IPS DF 19.7 (cell line): ENCODE results near the gene LPAR1.

Experiments used
- DNase-seq: peaks from one replicate; pipeline ENCODE4 v3.0.0-alpha.2; 2013; ENCODE audit warnings: low read depth, low spot score

The LPAR1 gene

GRCh38 chr9:110958847-110959246 lies 79.4 kb downstream of the LPAR1 start:
- no peak for DNase-seq

- no peak for DNase-seq
Measured at GRCh38 chr9:110954822-110955291, 83.4 kb downstream of the LPAR1 start.

DNA sequence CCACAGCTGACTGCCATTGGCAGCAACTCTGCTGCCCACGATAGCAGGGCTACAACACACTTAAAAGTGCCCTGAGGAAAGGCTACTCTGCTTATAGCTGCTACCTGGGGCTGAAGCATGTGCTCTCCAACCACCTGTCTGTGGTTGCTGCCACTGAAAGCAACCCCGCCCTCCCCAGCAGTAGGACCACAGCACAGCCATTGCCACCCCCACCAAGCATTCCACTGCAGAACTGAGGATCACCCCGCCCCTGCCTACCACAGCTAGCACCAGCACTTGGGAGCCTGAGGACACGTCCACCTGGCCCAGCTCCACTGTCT lies 85.8 kb downstream of the LPAR1 start:
- no peak for DNase-seq

- DNase-seq = no peak
Measured at GRCh38 chr9:110951805-110952539, 86.3 kb downstream of the LPAR1 start.

DNA sequence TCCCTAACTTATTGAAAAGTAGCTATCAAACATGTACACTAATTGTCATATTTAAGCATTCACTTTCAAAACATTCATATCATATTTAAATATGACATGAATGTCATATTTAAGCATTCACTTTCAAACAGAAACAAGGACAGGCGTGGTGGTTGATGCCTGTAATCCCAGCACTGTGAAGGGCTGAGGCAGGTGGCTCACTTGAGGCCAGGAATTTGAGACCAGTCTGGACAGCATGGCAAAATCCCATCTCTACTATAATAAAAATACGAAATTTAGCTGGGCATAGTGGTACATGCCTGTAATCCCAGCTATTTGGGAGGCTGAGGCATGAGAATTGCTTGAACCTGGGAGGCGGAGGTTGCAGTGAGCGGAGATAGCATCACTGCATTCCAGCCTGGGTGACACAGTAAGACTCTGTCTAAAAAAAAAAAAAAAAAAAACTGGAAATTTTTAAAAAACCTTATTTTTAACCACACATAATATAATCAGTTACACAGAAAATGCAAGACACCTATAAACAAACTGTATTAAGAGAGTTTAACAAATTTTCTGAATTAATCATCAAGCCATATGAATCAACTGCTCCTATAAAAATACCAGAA lies 88.1 kb downstream of the LPAR1 start:
- DNase-seq = no peak

DNA sequence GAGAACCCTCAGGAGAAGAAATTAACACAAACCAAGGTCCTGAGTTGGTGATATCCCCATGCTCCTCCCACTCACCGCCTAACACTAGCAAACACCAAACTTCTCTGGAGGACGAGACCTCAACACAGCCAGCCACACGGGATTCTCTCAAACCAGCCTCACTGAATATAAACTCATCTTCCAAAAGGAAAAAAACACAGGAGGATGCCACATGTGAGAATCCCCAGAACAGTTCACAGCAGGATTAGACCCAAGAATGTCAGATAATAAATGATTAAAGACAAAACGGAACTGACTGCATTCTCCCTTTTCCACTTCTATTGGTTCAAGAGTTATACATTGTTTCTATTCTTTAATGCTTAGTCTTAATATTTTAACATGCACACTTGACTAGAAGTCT lies 89.2 kb downstream of the LPAR1 start:
- no peak for DNase-seq

DNA sequence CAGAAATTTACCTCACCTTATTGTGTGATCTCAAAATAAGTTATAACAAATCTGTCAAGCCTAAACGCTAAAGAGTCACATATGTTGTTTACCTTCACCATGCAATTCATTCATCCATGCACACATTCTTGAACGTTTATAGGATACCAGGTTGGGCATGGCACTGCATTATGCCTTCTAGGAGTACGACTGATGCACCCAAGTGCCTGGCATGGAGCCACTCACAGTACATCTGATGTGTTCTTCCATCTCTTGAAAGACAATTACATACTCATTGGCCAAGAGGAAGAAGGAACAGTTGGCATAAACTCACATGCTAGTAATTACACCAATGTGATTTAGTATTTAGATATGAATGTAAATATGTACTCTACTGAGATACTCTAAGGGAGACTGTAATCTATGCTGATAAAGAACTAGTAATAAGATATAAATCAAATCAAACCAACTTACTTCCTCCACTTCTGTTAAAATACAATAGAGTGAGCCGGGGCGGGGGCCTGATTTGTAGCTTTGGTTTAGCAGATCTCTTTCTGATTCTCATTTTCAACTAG lies 90.7 kb downstream of the LPAR1 start:
- DNase-seq = no peak

DNA sequence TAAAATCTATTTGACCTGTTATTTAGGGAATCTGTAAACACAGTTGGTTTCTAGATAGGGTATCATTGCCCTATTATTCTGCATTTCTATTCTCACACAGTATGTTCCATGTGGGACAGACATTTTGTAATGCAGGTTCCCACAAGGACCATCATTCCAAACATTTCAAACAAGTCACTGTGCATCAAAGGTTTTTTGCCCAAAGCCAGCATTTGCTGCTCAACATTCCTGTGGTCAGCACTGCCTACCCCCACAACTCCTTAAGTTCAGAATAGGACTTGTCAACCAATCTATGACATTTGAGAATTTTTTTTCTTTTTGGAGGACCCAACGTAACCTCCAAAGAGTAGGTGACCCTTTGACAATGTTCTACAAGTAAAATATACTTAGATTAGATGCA lies 95.7 kb downstream of the LPAR1 start:
- DNase-seq = no peak

- DNase-seq = no peak
Measured at GRCh38 chr9:110940951-110941557, 97.2 kb downstream of the LPAR1 start.

DNA sequence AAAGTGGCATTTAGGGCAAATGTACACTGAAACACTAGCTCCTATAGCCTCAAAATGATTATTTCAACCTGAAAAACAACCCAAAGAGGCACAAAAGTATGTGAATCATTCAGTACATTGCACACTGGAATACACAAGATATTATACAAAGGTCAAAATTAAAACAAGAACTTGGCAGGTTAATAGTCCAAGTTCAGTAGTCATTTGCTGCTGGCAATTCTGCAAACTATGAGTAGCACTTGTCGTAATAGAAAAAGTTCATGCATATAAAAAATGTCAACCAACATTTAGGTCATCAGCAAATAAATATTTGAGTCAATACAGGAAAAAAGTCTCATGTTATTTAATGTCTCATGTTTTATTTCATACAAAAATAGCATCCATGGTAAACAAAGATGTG lies 98.7 kb downstream of the LPAR1 start:
- no peak for DNase-seq

GRCh38 chr9:110939047-110939446 lies 99.2 kb downstream of the LPAR1 start:
- no peak for DNase-seq

DNA sequence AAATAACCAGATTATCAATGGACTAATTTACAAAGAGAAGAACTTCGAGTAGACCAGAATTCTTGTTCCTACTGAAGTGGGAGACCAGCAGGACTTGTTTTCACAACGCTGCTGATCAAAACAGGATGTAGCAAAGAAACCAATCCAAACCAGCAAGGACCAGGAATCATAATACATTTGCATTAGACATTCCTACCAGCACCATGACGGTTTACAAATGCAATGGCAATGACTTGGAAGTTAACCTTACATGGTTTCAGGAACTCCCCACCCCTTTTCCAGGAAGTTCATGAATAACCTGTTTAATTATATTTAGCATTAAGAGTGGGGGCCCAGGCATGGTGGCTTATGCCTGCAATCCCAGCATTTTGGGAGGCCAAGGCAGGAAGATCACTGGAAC lies 100.0 kb downstream of the LPAR1 start:
- DNase-seq = no peak

DNA sequence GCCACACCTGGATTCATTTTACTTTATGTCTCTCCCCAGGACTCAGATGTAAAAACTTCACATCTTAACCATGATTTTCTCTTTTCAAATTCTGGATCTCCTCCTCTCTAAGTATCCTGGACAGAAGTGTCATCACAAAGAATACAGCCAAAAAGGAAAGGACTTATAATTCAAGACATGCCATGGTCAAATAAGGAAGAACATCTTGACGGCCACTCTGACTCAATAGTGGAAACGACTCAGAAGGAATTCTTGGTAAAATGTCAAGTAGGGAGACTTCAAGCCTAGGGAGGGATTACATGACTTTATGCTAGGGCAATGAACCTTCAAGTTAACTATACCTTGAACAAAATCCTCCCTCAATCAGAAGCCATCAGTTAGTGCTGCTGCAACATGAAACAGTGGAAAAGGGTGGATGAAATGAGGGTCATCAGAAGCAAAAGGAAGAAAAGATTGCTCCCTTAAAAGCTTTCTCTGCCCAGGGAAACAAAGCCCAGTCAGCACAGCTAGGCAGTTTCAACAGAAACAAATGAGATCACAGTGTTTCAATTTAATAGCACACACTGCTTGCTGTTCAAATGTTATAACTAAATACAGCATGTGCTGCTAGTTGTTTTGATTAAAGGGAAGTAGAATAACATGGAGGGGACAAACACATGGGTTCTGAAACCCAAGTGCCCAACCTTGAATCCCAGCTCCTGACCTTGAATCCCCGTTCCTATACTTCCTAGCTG lies 101.4 kb downstream of the LPAR1 start:
- no peak for DNase-seq

DNA sequence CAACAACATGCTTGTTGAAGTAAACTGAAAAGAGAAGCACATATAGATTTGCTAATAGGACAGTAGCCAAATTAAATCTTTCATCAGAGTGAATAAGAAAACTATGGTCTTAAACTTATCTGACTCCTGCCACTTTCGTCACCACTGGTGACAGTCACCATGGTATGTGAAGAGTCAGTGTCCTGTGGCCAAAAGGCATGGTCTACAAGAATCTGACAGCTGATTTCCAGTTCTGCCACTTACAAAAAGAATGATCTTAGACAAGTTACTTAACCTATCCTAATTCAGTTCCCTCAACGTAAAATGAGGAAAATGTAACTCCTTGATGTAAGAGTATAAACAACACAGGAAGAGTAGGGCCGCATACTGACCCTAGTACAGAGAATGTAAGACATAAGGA lies 102.0 kb downstream of the LPAR1 start:
- no peak for DNase-seq

DNA sequence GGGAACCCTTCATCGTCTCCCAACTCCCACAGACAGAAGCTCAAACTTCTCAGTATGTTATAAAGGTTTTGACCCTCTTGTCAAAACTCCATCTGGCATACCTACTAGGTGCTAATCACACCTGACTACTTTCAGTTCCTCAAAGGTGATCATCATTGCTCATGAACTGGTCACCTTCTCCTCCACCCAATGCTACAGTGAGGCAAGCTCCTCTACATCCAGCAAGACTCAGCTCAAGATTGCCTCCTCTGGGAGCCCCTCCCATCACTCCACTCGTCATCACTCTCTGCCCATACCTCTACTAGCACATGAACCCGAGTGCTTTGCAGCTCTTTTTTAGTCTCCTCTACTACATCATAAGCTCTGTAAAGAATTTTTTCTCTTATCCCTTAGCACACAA lies 102.4 kb downstream of the LPAR1 start:
- DNase-seq = no peak

- no peak for DNase-seq
Measured at GRCh38 chr9:110933350-110934001, 104.8 kb downstream of the LPAR1 start.

- no peak for DNase-seq
Measured at GRCh38 chr9:110932863-110933262, 105.4 kb downstream of the LPAR1 start.

GRCh38 chr9:110928599-110928998 lies 109.7 kb downstream of the LPAR1 start:
- no peak for DNase-seq

DNA sequence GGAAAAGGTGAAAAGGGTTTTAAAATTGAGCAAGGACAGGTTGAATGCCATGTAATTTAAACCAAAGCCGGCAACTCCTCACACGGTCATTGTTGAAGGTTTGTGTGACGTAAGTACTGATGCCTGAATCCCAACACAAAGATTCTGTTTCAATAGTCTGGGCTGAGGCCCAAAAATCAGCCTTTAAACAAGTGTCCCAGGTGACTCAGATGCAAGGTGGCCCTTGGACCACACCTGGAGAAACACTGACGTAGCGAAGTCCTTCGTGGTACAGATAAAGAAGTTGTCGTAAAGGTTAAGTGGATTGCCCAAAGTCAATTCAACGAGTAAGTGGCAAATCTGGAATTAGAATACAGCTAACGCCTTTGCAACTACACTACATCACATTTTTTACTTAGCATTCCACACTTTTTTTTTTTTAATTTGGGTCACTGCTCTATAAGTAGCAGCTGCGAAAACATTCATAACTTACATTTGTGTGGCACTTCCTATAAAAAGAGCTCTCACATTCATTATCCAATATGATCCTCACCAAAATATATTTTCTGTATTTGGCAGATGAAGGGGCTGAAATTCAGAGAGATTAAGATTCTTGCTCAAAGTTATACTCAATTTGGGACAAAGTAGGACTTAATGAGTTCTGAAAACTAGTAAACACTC lies 111.3 kb downstream of the LPAR1 start:
- DNase-seq = no peak

GRCh38 chr9:110923601-110924000 lies 114.7 kb downstream of the LPAR1 start:
- no peak for DNase-seq

DNA sequence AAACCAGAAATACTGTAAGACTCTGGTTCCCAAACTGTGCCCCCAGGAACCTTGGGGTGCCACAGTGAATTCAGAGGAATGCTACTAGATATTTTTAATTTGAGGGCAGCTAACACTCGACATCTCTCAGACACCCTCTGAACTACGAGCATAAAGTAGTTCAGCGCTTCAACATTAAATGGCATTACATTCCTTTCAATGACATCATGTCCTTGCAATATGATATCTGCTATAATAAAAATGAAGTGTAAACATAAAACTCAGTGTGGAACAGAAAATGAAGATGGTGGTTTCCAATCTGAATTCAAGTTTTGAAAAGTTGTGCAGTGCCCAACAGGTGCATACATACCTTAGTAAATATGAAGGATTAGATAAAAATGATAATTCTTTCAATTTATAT lies 116.1 kb downstream of the LPAR1 start:
- DNase-seq = no peak
